Naive thymus-derived CD4-positive, alpha-beta T cell (primary cell): ENCODE measurements around the gene ALKBH8. TPM values are rescaled to one million over a fixed set of nuclear protein-coding genes. Genes with fewer than 3 reads are reported as not detected.

ENCODE experiments used
- ATAC-seq: fragments of 150-1000 bp; cut with Tn5 transposase; 2 replicates; pipeline ENCODE4 v1.10.0; 2021; ENCODE audit warnings: mild to moderate bottlenecking, moderate library complexity
- CTCF ChIA-PET: fragments of 350-600 bp; sonication (Branson Sonifier 250); formaldehyde crosslinking; loops from one replicate; lab custom pipeline; 2021; ENCODE audit warnings: antibody characterized with exemption; lab: Charles Lee
- POLR2A ChIA-PET: fragments of 350-600 bp; sonication (Branson Sonifier 250); formaldehyde crosslinking; loops from one replicate; lab custom pipeline; 2021; ENCODE audit warnings: antibody characterized with exemption, inconsistent platforms; lab: Charles Lee
- DNase-seq, 9 donors: peaks; one replicate each; pipeline versions ENCODE4 v3.0.0 to v3.0.0-alpha.2; 2020 to 2022; ENCODE audit warnings: mixed read lengths in 1 of 9
- H3K27ac ChIP-seq: one replicate; pipeline ENCODE4 v1.7.0; 2013; ENCODE audit warnings: mild to moderate bottlenecking, low read depth, low read length, moderate library complexity
- H3K27me3 ChIP-seq, 2 donors: one replicate each; pipeline ENCODE4 v1.7.0; 2013; ENCODE audit warnings: low read length in 2 of 2, mild to moderate bottlenecking in 2 of 2, moderate library complexity in 2 of 2; ENCODE audit not compliant: control insufficient read depth in 2 of 2, insufficient read depth in 2 of 2
- H3K36me3 ChIP-seq, 3 experiments: 1 replicate in 2 of 3; 2 replicates in 1 of 3; pipeline ENCODE4 v1.7.0; 2013; ENCODE audit warnings: low read length in 3 of 3, mild to moderate bottlenecking in 3 of 3, moderate library complexity in 1 of 3; ENCODE audit not compliant: insufficient read depth in 3 of 3, control insufficient read depth in 2 of 3
- H3K4me1 ChIP-seq, 2 donors: one replicate each; pipeline ENCODE4 v1.7.0; 2013; ENCODE audit warnings: low read length in 2 of 2, mild to moderate bottlenecking in 2 of 2, moderate library complexity in 1 of 2; ENCODE audit not compliant: control insufficient read depth in 2 of 2, insufficient read depth in 2 of 2
- H3K4me3 ChIP-seq: 2 replicates; pipeline ENCODE4 v1.7.0; 2013; ENCODE audit warnings: mild to moderate bottlenecking, low read length
- H3K9me3 ChIP-seq, 3 experiments: 1 replicate in 2 of 3; 2 replicates in 1 of 3; pipeline ENCODE4 v1.7.0; 2013; ENCODE audit warnings: low read length in 3 of 3; ENCODE audit not compliant: control insufficient read depth in 2 of 3
- H3K27ac Mint-ChIP-seq, 9 donors: one replicate each; pipeline ENCODE4 v1.8.0; 2020 to 2022; ENCODE audit warnings: mixed read lengths in 9 of 9, mild to moderate bottlenecking in 8 of 9, moderate library complexity in 5 of 9, inconsistent platforms in 2 of 9
- H3K27me3 Mint-ChIP-seq, 5 donors: one replicate each; pipeline ENCODE4 v1.8.0; 2021 to 2022; ENCODE audit warnings: mixed read lengths in 5 of 5, mild to moderate bottlenecking in 1 of 5
- H3K36me3 Mint-ChIP-seq, 5 donors: one replicate each; pipeline ENCODE4 v1.8.0; 2020 to 2022; ENCODE audit warnings: mixed read lengths in 5 of 5, mild to moderate bottlenecking in 3 of 5, inconsistent platforms in 1 of 5
- H3K4me1 Mint-ChIP-seq, 7 donors: one replicate each; pipeline ENCODE4 v1.8.0; 2020 to 2022; ENCODE audit warnings: mixed read lengths in 7 of 7, mild to moderate bottlenecking in 3 of 7, inconsistent platforms in 1 of 7
- H3K4me3 Mint-ChIP-seq, 10 donors: one replicate each; pipeline ENCODE4 v1.8.0; 2020 to 2022; ENCODE audit warnings: mild to moderate bottlenecking in 10 of 10, mixed read lengths in 10 of 10, moderate library complexity in 6 of 10, inconsistent platforms in 2 of 10
- H3K9me3 Mint-ChIP-seq, 11 donors: one replicate each; pipeline ENCODE4 v1.8.0; 2020 to 2022; ENCODE audit warnings: mixed read lengths in 11 of 11, mild to moderate bottlenecking in 4 of 11, inconsistent platforms in 1 of 11, moderate library complexity in 1 of 11
- intact Hi-C, 2 donors: fragments of 100-400 bp; cut with micrococcal nuclease; formaldehyde crosslinking; loops; one replicate each; pipeline ENCODE4 v1.15.1; 2023
- polyA plus RNA-seq, 2 donors: library from polyadenylated mRNA; unstranded; fragments of 300-500 nt; fragmentation: Illumina TruSeq; gene quantifications; one replicate each; pipeline ENCODE4 v1.2.3, GENCODE V29; 2021
- total RNA-seq, 6 experiments: library from RNA in 5 of 6; stranded (reverse) in 5 of 6; gene quantifications; 1 replicate in 5 of 6; 2 replicates in 1 of 6; pipeline ENCODE4 v1.2.3 and lab custom pipeline; 2021 to 2026

Gene ALKBH8
- total and polyA plus RNA-seq, 7 experiments from 2014 or later, result 9.4 to 19.1 (median 11.6) TPM

DNA sequence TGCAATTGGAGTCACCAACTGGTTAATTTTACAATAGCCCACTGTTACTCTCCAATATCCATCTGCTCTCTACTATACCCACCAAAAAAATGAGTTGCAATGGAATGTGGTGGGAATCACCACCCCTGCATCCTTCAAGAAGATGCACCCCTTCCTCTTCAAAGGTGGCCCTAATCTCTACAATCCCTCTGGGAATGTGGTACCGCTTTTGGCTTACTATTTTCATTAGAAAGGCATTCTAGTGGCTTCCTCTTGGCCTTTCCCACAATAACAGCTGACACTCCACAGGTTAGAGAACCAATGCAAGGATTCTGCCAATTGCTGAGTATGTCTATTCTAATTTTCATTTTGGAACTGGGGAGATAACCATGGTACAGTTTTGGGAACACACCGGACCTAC, 74.7 kb downstream of the ALKBH8 start:
- Mint-ChIP-seq H3K27me3 (peaks cover 0 to 17% (median 5%) of the 10 kb centered on the region in 5 donors), H3K4me1 (peaks cover 0 to 2% (median 0%) of the 10 kb centered on the region in 7 donors), H3K27ac (no peak overlapping the region), H3K4me3 (no peak overlapping the region), H3K9me3 (peaks cover 0 to 1% (median 0%) of the 10 kb centered on the region in 11 donors), H3K36me3 (no peaks in the 10 kb centered on the region)
- DNase-seq, result no peak
- POLR2A ChIA-PET, result no interaction called here
- Histone ChIP-seq H3K27me3 (no peaks in the 10 kb centered on the region), H3K9me3 (no peaks in the 10 kb centered on the region), H3K27ac (no peak overlapping the region), H3K4me3 (no peak overlapping the region), H3K36me3 (no peaks in the 10 kb centered on the region), H3K4me1 (no peaks in the 10 kb centered on the region)
- CTCF ChIA-PET, result no interaction called here
- no peak for ATAC-seq
- intact Hi-C loops, result no loop called here

DNA sequence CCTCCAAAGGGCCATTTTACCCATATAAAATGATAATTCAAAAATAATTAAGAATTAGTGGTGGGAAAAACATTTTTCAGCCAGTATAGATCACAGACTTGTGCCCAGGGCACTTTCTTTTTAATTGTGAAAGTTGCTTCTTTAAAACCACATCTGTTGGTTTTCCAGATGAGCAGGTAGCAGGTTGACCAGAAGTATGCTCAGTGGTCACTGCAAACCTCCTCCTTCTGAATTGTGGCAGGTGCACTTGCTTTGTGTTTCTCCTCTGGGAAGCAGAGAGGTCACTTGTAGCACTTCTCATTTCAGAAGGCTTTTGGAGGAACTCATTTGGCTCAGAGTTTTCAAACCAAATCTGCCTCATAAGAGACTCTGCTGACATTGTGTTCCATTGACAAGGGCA, 83.3 kb downstream of the ALKBH8 start:
- peaks cover 5 to 44% (median 34%) of the 10 kb centered on the region in 5 donors for H3K27me3 Mint-ChIP-seq

DNA sequence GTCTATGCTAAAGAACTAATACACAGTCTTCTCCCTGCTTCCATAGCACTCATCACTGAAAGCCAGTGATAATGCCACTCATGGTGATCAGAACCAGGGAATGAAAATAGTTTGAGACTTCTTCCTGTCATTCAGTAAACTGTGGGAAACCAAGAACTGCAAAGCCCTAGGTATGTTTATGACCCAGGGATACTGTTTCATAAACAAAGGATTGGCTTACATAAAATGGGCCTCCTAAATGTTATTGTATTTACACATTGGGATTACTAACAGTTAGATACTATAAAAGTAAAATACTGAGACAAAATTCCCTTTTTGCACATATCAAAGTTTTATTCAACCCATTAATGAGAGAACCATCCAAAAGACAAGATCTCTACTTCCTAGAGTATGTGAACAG, 86.6 kb downstream of the ALKBH8 start:
- H3K27me3 ChIP-seq, result no peaks in the 10 kb centered on the region
- no peak overlapping the region for H3K4me3 Mint-ChIP-seq
- H3K9me3 ChIP-seq, result no peaks in the 10 kb centered on the region
- no peaks in the 10 kb centered on the region for H3K36me3 ChIP-seq
- ATAC-seq (no peak), DNase-seq (no peak)
- H3K27ac ChIP-seq, result no peak overlapping the region
- H3K4me1 Mint-ChIP-seq, result no peaks in the 10 kb centered on the region
- H3K9me3 Mint-ChIP-seq, result peaks cover 0 to 2% (median 0%) of the 10 kb centered on the region in 11 donors
- no peaks in the 10 kb centered on the region for H3K4me1 ChIP-seq
- no peaks in the 10 kb centered on the region for H3K36me3 Mint-ChIP-seq
- H3K27me3 Mint-ChIP-seq, result peaks cover 15 to 58% (median 42%) of the 10 kb centered on the region in 5 donors
- ChIA-PET CTCF (no interaction called here), POLR2A (no interaction called here)
- H3K27ac Mint-ChIP-seq, result no peak overlapping the region
- intact Hi-C loops, result no loop called here
- H3K4me3 ChIP-seq, result no peak overlapping the region

More for the DNA sequence above, 83.3 kb downstream of the ALKBH8 start:
- no peak for DNase-seq
- Histone ChIP-seq H3K27ac (no peak overlapping the region), H3K4me1 (no peaks in the 10 kb centered on the region), H3K27me3 (no peaks in the 10 kb centered on the region), H3K36me3 (no peaks in the 10 kb centered on the region), H3K9me3 (no peaks in the 10 kb centered on the region), H3K4me3 (no peak overlapping the region)
- no peak overlapping the region for H3K27ac Mint-ChIP-seq
- peaks cover 0 to 2% (median 0%) of the 10 kb centered on the region in 7 donors for H3K4me1 Mint-ChIP-seq
- ChIA-PET CTCF (no interaction called here), POLR2A (no interaction called here)
- H3K9me3 Mint-ChIP-seq, result peaks cover 0 to 2% (median 0%) of the 10 kb centered on the region in 11 donors
- ATAC-seq, result no peak
- H3K4me3 Mint-ChIP-seq, result no peak overlapping the region
- intact Hi-C loops, result no loop called here
- peaks cover 0 to 3% (median 0%) of the 10 kb centered on the region in 5 donors for H3K36me3 Mint-ChIP-seq

DNA sequence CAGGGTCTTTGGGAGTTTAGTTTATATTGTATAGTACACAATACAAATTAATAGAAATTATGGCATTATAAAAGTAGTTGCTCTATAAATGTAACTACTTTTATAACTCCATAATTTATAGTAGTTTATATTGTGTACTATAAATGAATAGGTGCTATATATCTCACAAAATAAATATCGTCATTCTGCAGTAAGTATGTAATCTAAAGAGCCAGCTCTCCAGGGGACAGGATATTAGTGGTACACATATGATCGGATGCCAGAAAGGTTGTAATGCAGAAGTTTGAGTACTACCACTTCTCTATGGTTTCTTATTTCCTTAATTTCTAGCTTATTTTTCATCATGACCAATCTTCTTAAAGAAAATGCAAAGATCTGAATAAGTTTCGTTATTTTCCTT, 87.7 kb downstream of the ALKBH8 start:
- H3K9me3 Mint-ChIP-seq, result peaks cover 0 to 2% (median 0%) of the 10 kb centered on the region in 11 donors
- ChIA-PET POLR2A (no interaction called here), CTCF (no interaction called here)
- H3K4me1 Mint-ChIP-seq, result no peaks in the 10 kb centered on the region
- Histone ChIP-seq H3K27ac (no peak overlapping the region), H3K9me3 (no peaks in the 10 kb centered on the region), H3K4me1 (no peaks in the 10 kb centered on the region), H3K4me3 (no peak overlapping the region), H3K36me3 (no peaks in the 10 kb centered on the region), H3K27me3 (no peaks in the 10 kb centered on the region)
- DNase-seq, result no peak
- H3K27me3 Mint-ChIP-seq, result peaks cover 17 to 53% (median 42%) of the 10 kb centered on the region in 5 donors
- no peaks in the 10 kb centered on the region for H3K36me3 Mint-ChIP-seq
- no peak overlapping the region for H3K27ac Mint-ChIP-seq
- intact Hi-C loops, result no loop called here
- H3K4me3 Mint-ChIP-seq, result no peak overlapping the region
- no peak for ATAC-seq

DNA sequence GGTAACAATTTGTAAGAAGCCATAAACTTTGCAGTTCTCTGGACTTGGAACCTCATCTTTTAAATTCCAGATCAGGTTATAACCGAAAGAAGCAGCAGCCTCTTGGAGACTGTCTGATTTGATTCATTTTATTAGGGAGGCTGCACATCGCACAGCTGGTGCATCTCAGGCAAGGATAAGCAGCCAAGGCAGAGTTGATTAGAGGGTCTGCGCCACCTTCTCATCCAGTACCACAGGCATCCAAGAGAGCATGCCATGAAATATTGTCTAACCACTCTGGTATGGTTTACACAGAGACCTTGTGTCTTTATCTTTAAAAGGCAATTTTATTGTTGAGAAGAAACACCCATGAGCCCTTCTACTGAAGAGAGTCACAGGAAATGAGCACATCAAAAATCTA, 91.7 kb downstream of the ALKBH8 start:
- Mint-ChIP-seq H3K27me3 (peaks cover 27 to 81% (median 58%) of the 10 kb centered on the region in 5 donors), H3K27ac (no peak overlapping the region), H3K4me3 (no peak overlapping the region), H3K36me3 (no peaks in the 10 kb centered on the region), H3K4me1 (no peaks in the 10 kb centered on the region), H3K9me3 (no peaks in the 10 kb centered on the region)
- no peak overlapping the region for H3K4me3 ChIP-seq
- no peaks in the 10 kb centered on the region for H3K9me3 ChIP-seq
- ATAC-seq (no peak), DNase-seq (no peak)
- H3K27ac ChIP-seq, result no peak overlapping the region
- intact Hi-C loops, result no loop called here
- H3K27me3 ChIP-seq, result no peaks in the 10 kb centered on the region
- H3K36me3 ChIP-seq, result no peaks in the 10 kb centered on the region
- ChIA-PET POLR2A (no interaction called here), CTCF (no interaction called here)
- H3K4me1 ChIP-seq, result no peaks in the 10 kb centered on the region

DNA sequence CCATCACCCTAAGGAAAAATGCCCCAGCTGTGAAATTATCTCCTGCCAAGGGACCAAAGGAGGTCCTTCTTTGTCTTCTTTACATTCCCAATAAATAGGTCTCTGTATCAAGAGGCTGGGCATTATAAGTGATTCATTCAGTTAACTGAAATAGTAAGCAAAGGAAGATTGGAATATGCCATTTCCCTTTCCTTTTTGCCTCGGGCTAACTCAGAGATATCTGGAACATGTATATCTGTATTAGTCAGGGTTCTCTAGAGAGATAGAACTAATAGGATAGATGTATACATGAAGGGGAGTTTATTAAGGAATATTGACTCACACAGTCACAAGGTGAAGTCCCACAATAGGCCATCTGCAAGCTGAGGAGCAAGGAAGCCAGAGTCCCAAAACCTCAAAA, 92.6 kb downstream of the ALKBH8 start:
- H3K4me3 Mint-ChIP-seq, result no peak overlapping the region
- H3K4me1 Mint-ChIP-seq, result no peaks in the 10 kb centered on the region
- H3K27me3 Mint-ChIP-seq, result peaks cover 27 to 83% (median 54%) of the 10 kb centered on the region in 5 donors
- no peak for ATAC-seq
- H3K4me3 ChIP-seq, result no peak overlapping the region
- H3K27ac Mint-ChIP-seq, result no peak overlapping the region
- no peaks in the 10 kb centered on the region for H3K27me3 ChIP-seq
- H3K9me3 ChIP-seq, result no peaks in the 10 kb centered on the region
- H3K36me3 ChIP-seq, result no peaks in the 10 kb centered on the region
- CTCF ChIA-PET, result no interaction called here
- no peak overlapping the region for H3K27ac ChIP-seq
- no peaks in the 10 kb centered on the region for H3K36me3 Mint-ChIP-seq
- POLR2A ChIA-PET, result no interaction called here
- DNase-seq, result no peak
- no peaks in the 10 kb centered on the region for H3K9me3 Mint-ChIP-seq
- intact Hi-C loops, result no loop called here
- H3K4me1 ChIP-seq, result no peaks in the 10 kb centered on the region

DNA sequence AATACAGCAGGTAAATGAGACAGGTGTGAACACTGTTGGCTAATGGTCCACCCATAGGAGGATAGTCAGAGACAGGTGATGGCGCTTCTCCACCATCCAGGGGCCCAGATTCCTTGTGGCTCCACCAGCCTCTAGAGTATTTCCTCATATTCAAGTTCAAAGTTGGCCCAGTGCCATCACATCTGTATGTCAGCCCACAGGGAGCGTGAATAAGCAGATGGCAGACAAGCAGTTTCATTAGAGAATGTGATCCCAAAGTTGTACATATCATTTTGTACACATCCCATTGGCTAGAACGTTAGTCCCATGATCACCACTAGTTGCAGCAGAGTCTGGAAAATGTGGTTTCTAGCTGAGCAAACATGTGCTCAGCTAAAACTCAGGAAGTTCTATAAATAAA, 96.9 kb downstream of the ALKBH8 start:
- POLR2A ChIA-PET, result no interaction called here

More for the DNA sequence above, 96.9 kb downstream of the ALKBH8 start:
- peaks cover 18 to 76% (median 33%) of the 10 kb centered on the region in 5 donors for H3K27me3 Mint-ChIP-seq
- no peak overlapping the region for H3K4me3 ChIP-seq
- no peaks in the 10 kb centered on the region for H3K4me1 Mint-ChIP-seq
- no peak overlapping the region for H3K27ac Mint-ChIP-seq
- H3K9me3 Mint-ChIP-seq, result peaks cover under 1 to 8% (median 4%) of the 10 kb centered on the region in 11 donors
- peaks cover 0 to 7% (median 2%) of the 10 kb centered on the region in 5 donors for H3K36me3 Mint-ChIP-seq
- intact Hi-C loops, result no loop called here
- ATAC-seq, result no peak
- no peak for DNase-seq
- no peaks in the 10 kb centered on the region for H3K4me1 ChIP-seq
- H3K4me3 Mint-ChIP-seq, result no peak overlapping the region
- no peaks in the 10 kb centered on the region for H3K9me3 ChIP-seq
- H3K27me3 ChIP-seq, result no peaks in the 10 kb centered on the region
- CTCF ChIA-PET, result no interaction called here
- no peaks in the 10 kb centered on the region for H3K36me3 ChIP-seq
- no peak overlapping the region for H3K27ac ChIP-seq
